HCT116 (cell line): Measurements from ENCODE around the gene WDR20. TPM values are rescaled to one million over a fixed set of nuclear protein-coding genes. Genes with fewer than 3 reads are reported as not detected.

Source experiments
- ATAC-seq: fragments of 200-7000 bp; cut with Tn5 transposase; 2 replicates; pipeline ENCODE4 v1.9.1; 2020; ENCODE audit warnings: mild to moderate bottlenecking, moderate library complexity
- BruUV-seq: library from RNA; stranded (reverse); fragments of 400-500 nt; replicated peaks from 2 replicates; lab custom pipeline; 2021; lab: Mats Ljungman, UMichigan
- CTCF ChIA-PET: fragments of 300-600 bp; sonication (Branson Sonifier 250); formaldehyde crosslinking; loops from one replicate; lab custom pipeline; 2021; ENCODE audit warnings: antibody characterized with exemption; lab: Charles Lee
- POLR2A ChIA-PET: fragments of 300-600, 350-600 bp; sonication (Branson Sonifier 250); formaldehyde crosslinking; loops from one replicate; lab custom pipeline; 2021; ENCODE audit warnings: antibody characterized with exemption; lab: Charles Lee
- RAD21 ChIA-PET, 2 experiments: fragments of 300-600 bp; sonication (Branson Sonifier 250); formaldehyde crosslinking; loops; one replicate each; lab custom pipeline; 2023; ENCODE audit warnings: low total read pairs in 2 of 2; ENCODE audit not compliant: uncharacterized antibody in 2 of 2, unreplicated experiment in 2 of 2, low non-redundant PET in 1 of 2; lab: Charles Lee
- DNase-seq: peaks from one replicate; pipeline ENCODE4 v3.0.0-alpha.2; 2010; ENCODE audit warnings: low read depth, low spot score
- H2AFZ ChIP-seq: fragments of 200-600 bp; shearing (Covaris generic), sonication (generic); 2 replicates; pipeline ENCODE4 v1.6.1; 2017; ENCODE audit warnings: low read depth, mixed run types, mixed read lengths, antibody characterized with exemption, low read length; ENCODE audit not compliant: poor library complexity, severe bottlenecking
- H3K27ac ChIP-seq: 2 replicates; pipeline ENCODE4 v1.5.1; 2012; ENCODE audit warnings: low read depth, low read length
- H3K27me3 ChIP-seq: fragments of 200-600 bp; sonication (generic); 2 replicates; pipeline ENCODE4 v1.6.1; 2016; ENCODE audit warnings: mixed run types, low read length, mixed read lengths; ENCODE audit not compliant: insufficient read depth
- H3K36me3 ChIP-seq, 2 experiments: fragments of 200-500 bp in 1 of 2; fragments of 200-600 bp in 1 of 2; sonication (Bioruptor generic) in 1 of 2; sonication (generic) in 1 of 2; 2 replicates each; pipeline versions ENCODE4 v1.5.1 to v1.6.1; 2014 to 2016; ENCODE audit warnings: low read length in 2 of 2, inconsistent platforms in 1 of 2, mixed read lengths in 1 of 2, mixed run types in 1 of 2; ENCODE audit not compliant: insufficient read depth in 2 of 2, control insufficient read depth in 1 of 2
- H3K4me1 ChIP-seq, 2 experiments: fragments of 200-600 bp in 1 of 2; sonication (generic) in 1 of 2; 2 replicates each; pipeline versions ENCODE4 v1.5.1 to v1.6.1; 2012 to 2017; ENCODE audit warnings: low read length in 2 of 2, inconsistent platforms in 1 of 2, mild to moderate bottlenecking in 1 of 2, mixed read lengths in 1 of 2, mixed run types in 1 of 2, moderate library complexity in 1 of 2; ENCODE audit not compliant: insufficient read depth in 2 of 2, control insufficient read depth in 1 of 2
- H3K4me2 ChIP-seq: fragments of 200-600 bp; sonication (generic); 2 replicates; pipeline ENCODE4 v1.6.1; 2017; ENCODE audit warnings: mixed run types, low read length, mixed read lengths
- H3K4me3 ChIP-seq, 2 experiments: fragments of 200-600 bp in 1 of 2; sonication (generic) in 1 of 2; replicated peaks in 1 of 2; 2 replicates each; pipeline ENCODE4 v1.5.1; 2011 to 2016; ENCODE audit warnings: low read length in 2 of 2, control low read depth in 1 of 2, low read depth in 1 of 2, mild to moderate bottlenecking in 1 of 2, mixed read lengths in 1 of 2, mixed run types in 1 of 2
- H3K79me2 ChIP-seq: fragments of 200-600 bp; sonication (generic); 2 replicates; pipeline ENCODE4 v1.6.1; 2017; ENCODE audit warnings: mild to moderate bottlenecking, mixed run types, low read length, moderate library complexity, mixed read lengths; ENCODE audit not compliant: insufficient read depth
- H3K9ac ChIP-seq: fragments of 200-600 bp; sonication (generic); 2 replicates; pipeline ENCODE4 v1.6.1; 2016; ENCODE audit warnings: low read length, mixed read lengths
- H3K9me2 ChIP-seq: fragments of 200-600 bp; sonication (generic), shearing (Covaris generic); 2 replicates; pipeline ENCODE4 v1.6.1; 2017; ENCODE audit warnings: mixed run types, mild to moderate bottlenecking, moderate library complexity; ENCODE audit not compliant: insufficient read depth
- H3K9me3 ChIP-seq, 2 experiments: fragments of 200-500 bp in 1 of 2; fragments of 200-600 bp in 1 of 2; sonication (Bioruptor generic) in 1 of 2; sonication (generic) in 1 of 2; 2 replicates each; pipeline ENCODE4 v1.6.1; 2014 to 2017; ENCODE audit warnings: low read length in 2 of 2, mixed read lengths in 2 of 2, inconsistent platforms in 1 of 2, low read depth in 1 of 2, mild to moderate bottlenecking in 1 of 2, mixed run types in 1 of 2, moderate library complexity in 1 of 2; ENCODE audit not compliant: control insufficient read depth in 1 of 2, insufficient read depth in 1 of 2
- H4K20me1 ChIP-seq: fragments of 200-600 bp; sonication (generic), shearing (Covaris generic); 2 replicates; pipeline ENCODE4 v1.6.1; 2017; ENCODE audit warnings: mixed run types, mild to moderate bottlenecking, moderate library complexity; ENCODE audit not compliant: insufficient read depth
- CBX3 ChIP-seq: IDR thresholded peaks from 2 replicates; pipeline ENCODE4 v1.6.1; 2012; ENCODE audit warnings: low read depth
- CEBPB ChIP-seq: IDR thresholded peaks from 2 replicates; pipeline ENCODE4 v1.6.1; 2012; ENCODE audit warnings: low read depth
- EGR1 ChIP-seq: IDR thresholded peaks from 2 replicates; pipeline ENCODE4 v1.6.1; 2012; ENCODE audit warnings: low read depth
- ELF1 ChIP-seq: IDR thresholded peaks from 2 replicates; pipeline ENCODE4 v1.6.1; 2012; ENCODE audit warnings: low read depth, borderline replicate concordance
- EZH2 ChIP-seq: fragments of 200-600 bp; sonication (generic); IDR thresholded peaks from 2 replicates; pipeline ENCODE4 v1.6.1; 2017; ENCODE audit warnings: antibody characterized with exemption, mixed run types
- EZH2phosphoT487 ChIP-seq: fragments of 200-600 bp; IDR thresholded peaks from 2 replicates; pipeline ENCODE4 v1.6.1; 2018; ENCODE audit warnings: antibody characterized with exemption, borderline replicate concordance
- JUND ChIP-seq: IDR thresholded peaks from 2 replicates; pipeline ENCODE4 v1.6.1; 2012
- POLR2A ChIP-seq: IDR thresholded peaks from 2 replicates; pipeline ENCODE4 v1.7.0; 2011; ENCODE audit warnings: borderline replicate concordance; ENCODE audit not compliant: insufficient read depth, insufficient read length; ENCODE audit errors: extremely low read depth
- RAD21 ChIP-seq: IDR thresholded peaks from 2 replicates; pipeline ENCODE4 v1.6.1; 2012; ENCODE audit warnings: low read depth, mild to moderate bottlenecking
- SIN3A ChIP-seq: IDR thresholded peaks from 2 replicates; pipeline ENCODE4 v1.6.1; 2012; ENCODE audit warnings: low read depth
- SP1 ChIP-seq: IDR thresholded peaks from 2 replicates; pipeline ENCODE4 v1.6.1; 2012; ENCODE audit warnings: low read depth
- ZFX ChIP-seq: fragments of 450-650 bp; IDR thresholded peaks from 2 replicates; pipeline ENCODE4 v1.6.1; 2017
- intact Hi-C: fragments of 100-400 bp; cut with micrococcal nuclease; formaldehyde crosslinking; loops from 2 replicates; pipeline ENCODE4 v1.10.0; 2022
- total RNA-seq: library from RNA; stranded (reverse); gene quantifications from one replicate; pipeline ENCODE4 v1.2.1, GENCODE V29; 2021; ENCODE audit not compliant: unreplicated experiment
- TF ChIP-seq, protein P1 (sequence below): IDR thresholded peaks from 2 replicates; pipeline ENCODE4 v1.6.1; 2011; ENCODE audit warnings: mild to moderate bottlenecking, low read length, moderate library complexity; ENCODE audit not compliant: insufficient replicate concordance; ENCODE audit errors: extremely low read depth
- TF ChIP-seq, protein P2 (sequence below): IDR thresholded peaks from 2 replicates; pipeline ENCODE4 v1.6.1; 2012
- TF ChIP-seq, protein P3 (sequence below): IDR thresholded peaks from 2 replicates; pipeline ENCODE4 v1.6.1; 2012
- TF ChIP-seq, protein P4 (sequence below), 3 experiments: fragments of 200-600 bp in 1 of 3; sonication (generic) in 1 of 3; IDR thresholded peaks in 2 of 3; conservative IDR thresholded peaks in 1 of 3; 2 replicates each; pipeline ENCODE4 v1.5.1; 2012 to 2017; ENCODE audit warnings: low read depth in 2 of 3, low read length in 2 of 3, antibody characterized with exemption in 1 of 3, borderline replicate concordance in 1 of 3, control low read depth in 1 of 3, mild to moderate bottlenecking in 1 of 3, mixed read lengths in 1 of 3, mixed run types in 1 of 3, moderate library complexity in 1 of 3; ENCODE audit not compliant: insufficient read depth in 1 of 3
- TF ChIP-seq, protein P5 (sequence below): IDR thresholded peaks from 2 replicates; pipeline ENCODE4 v1.6.1; 2012; ENCODE audit warnings: low read depth

Gene WDR20
- total RNA-seq, 1 experiment from 2014 or later: 21.1 TPM

DNA sequence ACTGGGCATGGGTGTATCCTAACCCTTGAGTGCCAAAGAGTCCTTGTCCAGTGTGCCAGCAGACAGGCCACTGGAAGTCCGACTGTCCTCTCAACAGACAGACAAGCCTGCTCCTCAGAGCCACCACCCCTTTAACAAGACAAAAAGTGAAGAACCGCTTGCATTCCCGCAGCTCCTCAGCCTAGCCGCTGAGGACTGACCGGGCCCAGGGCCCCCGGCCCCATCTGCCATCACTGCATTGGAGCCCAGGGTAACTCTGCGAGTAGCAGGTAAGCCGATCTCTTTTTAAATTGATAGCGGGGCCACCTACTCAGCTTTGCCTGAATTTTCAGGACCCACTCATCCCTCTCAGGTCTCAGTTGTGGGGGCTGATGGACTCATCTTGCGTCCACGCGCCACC, 96.3 kb downstream of the WDR20 start:
- H3K9me2 ChIP-seq: no peaks in the 10 kb centered on the region
- H3K27me3 ChIP-seq: no peaks in the 10 kb centered on the region
- no peak for TF ChIP-seq CBX3
- TF ChIP-seq, protein P1, sequence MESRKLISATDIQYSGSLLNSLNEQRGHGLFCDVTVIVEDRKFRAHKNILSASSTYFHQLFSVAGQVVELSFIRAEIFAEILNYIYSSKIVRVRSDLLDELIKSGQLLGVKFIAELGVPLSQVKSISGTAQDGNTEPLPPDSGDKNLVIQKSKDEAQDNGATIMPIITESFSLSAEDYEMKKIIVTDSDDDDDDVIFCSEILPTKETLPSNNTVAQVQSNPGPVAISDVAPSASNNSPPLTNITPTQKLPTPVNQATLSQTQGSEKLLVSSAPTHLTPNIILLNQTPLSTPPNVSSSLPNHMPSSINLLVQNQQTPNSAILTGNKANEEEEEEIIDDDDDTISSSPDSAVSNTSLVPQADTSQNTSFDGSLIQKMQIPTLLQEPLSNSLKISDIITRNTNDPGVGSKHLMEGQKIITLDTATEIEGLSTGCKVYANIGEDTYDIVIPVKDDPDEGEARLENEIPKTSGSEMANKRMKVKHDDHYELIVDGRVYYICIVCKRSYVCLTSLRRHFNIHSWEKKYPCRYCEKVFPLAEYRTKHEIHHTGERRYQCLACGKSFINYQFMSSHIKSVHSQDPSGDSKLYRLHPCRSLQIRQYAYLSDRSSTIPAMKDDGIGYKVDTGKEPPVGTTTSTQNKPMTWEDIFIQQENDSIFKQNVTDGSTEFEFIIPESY: no peak
- TF ChIP-seq RAD21: no peak
- TF ChIP-seq ELF1: no peak
- no peak for TF ChIP-seq CEBPB
- no peak for TF ChIP-seq SIN3A
- TF ChIP-seq EGR1: no peak
- TF ChIP-seq POLR2A: no peak
- TF ChIP-seq, protein P2, sequence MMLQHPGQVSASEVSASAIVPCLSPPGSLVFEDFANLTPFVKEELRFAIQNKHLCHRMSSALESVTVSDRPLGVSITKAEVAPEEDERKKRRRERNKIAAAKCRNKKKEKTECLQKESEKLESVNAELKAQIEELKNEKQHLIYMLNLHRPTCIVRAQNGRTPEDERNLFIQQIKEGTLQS: no peak
- TF ChIP-seq SP1: no peak
- TF ChIP-seq JUND: no peak
- no peak for TF ChIP-seq EZH2phosphoT487
- TF ChIP-seq, protein P3, sequence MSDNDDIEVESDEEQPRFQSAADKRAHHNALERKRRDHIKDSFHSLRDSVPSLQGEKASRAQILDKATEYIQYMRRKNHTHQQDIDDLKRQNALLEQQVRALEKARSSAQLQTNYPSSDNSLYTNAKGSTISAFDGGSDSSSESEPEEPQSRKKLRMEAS: no peak
- no peak for TF ChIP-seq EZH2
- TF ChIP-seq, protein P4, sequence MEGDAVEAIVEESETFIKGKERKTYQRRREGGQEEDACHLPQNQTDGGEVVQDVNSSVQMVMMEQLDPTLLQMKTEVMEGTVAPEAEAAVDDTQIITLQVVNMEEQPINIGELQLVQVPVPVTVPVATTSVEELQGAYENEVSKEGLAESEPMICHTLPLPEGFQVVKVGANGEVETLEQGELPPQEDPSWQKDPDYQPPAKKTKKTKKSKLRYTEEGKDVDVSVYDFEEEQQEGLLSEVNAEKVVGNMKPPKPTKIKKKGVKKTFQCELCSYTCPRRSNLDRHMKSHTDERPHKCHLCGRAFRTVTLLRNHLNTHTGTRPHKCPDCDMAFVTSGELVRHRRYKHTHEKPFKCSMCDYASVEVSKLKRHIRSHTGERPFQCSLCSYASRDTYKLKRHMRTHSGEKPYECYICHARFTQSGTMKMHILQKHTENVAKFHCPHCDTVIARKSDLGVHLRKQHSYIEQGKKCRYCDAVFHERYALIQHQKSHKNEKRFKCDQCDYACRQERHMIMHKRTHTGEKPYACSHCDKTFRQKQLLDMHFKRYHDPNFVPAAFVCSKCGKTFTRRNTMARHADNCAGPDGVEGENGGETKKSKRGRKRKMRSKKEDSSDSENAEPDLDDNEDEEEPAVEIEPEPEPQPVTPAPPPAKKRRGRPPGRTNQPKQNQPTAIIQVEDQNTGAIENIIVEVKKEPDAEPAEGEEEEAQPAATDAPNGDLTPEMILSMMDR (IDR thresholded peaks at IDR 0.05 in 2 of 3, conservative IDR thresholded peaks at IDR 0.05 in 1 of 3; ENCODE audit: borderline replicate concordance in 1 of 3, insufficient read depth in 1 of 3, low read depth in 2 of 3, low read length in 2 of 3): no peak
- TF ChIP-seq ZFX: no peak
- TF ChIP-seq, protein P5, sequence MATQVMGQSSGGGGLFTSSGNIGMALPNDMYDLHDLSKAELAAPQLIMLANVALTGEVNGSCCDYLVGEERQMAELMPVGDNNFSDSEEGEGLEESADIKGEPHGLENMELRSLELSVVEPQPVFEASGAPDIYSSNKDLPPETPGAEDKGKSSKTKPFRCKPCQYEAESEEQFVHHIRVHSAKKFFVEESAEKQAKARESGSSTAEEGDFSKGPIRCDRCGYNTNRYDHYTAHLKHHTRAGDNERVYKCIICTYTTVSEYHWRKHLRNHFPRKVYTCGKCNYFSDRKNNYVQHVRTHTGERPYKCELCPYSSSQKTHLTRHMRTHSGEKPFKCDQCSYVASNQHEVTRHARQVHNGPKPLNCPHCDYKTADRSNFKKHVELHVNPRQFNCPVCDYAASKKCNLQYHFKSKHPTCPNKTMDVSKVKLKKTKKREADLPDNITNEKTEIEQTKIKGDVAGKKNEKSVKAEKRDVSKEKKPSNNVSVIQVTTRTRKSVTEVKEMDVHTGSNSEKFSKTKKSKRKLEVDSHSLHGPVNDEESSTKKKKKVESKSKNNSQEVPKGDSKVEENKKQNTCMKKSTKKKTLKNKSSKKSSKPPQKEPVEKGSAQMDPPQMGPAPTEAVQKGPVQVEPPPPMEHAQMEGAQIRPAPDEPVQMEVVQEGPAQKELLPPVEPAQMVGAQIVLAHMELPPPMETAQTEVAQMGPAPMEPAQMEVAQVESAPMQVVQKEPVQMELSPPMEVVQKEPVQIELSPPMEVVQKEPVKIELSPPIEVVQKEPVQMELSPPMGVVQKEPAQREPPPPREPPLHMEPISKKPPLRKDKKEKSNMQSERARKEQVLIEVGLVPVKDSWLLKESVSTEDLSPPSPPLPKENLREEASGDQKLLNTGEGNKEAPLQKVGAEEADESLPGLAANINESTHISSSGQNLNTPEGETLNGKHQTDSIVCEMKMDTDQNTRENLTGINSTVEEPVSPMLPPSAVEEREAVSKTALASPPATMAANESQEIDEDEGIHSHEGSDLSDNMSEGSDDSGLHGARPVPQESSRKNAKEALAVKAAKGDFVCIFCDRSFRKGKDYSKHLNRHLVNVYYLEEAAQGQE: no peak
- TF ChIP-seq, all 23 proteins: peak for 0
- Histone ChIP-seq H3K4me1 (peaks cover 0 to 9% of the 10 kb centered on the region in 2 experiments; a peak in 2 of 4 replicates), H3K79me2 (no peaks in the 10 kb centered on the region), H3K9me3 (no peaks in the 10 kb centered on the region), H3K4me3 (no peak overlapping the region), H3K4me2 (no peak overlapping the region), H3K9ac (no peak overlapping the region), H4K20me1 (no peaks in the 10 kb centered on the region), H3K36me3 (no peaks in the 10 kb centered on the region), H2AFZ (no peak overlapping the region), H3K27ac (no peak overlapping the region)
- intact Hi-C loops: no loop called here
- no TSS peak for BruUV-seq
- no peak for DNase-seq
- ChIA-PET RAD21 (no interaction called here), CTCF (interaction anchor here (1.0 kb wide), 1 partner anchor 78 kb away, joined by 5 read pairs; no protein-coding TSS in a partner anchor), POLR2A (no interaction called here)
- no peak for ATAC-seq
